ENCODE results near the gene ADAP1.
"Not testable (repeated sequence)": the region's sequence is repeated elsewhere in the genome, so short reads cannot be mapped to it uniquely, and the experiment has no call there.

ADAP1 gene

DNA sequence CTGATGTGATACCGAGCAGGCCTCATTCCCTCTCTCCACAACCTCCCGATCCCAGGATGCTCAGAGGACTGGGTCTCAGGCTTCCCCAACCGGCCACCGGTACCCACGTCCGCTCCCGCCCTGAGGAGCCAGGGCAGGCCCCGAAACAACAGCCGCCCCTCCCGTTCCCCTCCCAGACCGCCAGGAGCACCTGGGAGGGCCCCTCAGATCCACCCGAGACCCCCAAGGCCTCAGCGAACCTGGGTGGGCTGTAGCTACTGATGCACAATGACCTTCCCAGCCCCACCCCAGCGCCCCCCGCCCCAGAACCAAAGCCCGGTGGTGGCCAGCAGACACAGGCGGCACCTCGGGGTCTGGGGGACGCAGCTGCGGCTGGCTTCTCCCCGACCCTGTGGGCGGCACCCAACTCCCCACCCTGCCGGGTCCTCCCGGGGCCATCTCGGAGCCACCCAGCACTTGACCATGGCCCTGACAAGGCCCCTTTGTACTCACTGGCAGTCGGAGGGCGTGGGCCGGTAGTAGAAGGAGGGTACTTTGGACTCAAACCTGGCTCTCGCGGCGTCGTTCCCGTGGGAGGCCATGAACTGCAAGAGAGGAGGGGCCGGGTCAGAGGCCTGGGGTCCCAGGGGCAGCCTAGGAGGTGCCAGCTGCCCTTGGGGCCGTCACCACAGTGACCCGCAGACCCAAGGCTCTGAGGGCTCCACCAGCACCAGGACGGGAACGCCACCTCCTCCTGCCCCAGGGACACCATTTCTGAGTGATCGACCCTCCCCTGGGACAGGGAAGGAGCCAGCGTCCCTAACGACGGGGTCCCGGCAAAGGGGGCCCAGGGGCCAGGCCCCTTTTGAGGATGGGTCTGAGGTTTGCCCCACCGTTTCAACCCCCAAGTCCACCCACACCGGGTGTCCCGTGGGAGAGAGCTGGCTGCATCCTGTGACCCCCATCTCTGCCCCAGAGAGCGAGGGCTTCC, 28.1 kb downstream of the ADAP1 start:
- peak overlapping the region in 7 of 10 experiments; percentile 3 to 60 (median 38); a peak in 12 of 20 replicates for H3K4me3 ChIP-seq
- H3K9me3 ChIP-seq (replicated peaks in 1 of 11): no peaks in the 10 kb centered on the region
- TF ChIP-seq Cebpa-rat (IDR thresholded peaks at IDR 0.05): no peak
- H3K27ac ChIP-seq: peak overlapping the region; percentile 20 to 85 (median 80); a peak in 21 of 22 replicates
- peaks cover 0 to 27% (median 8%) of the 10 kb centered on the region in 11 experiments; a peak in 9 of 22 replicates for H3K36me3 ChIP-seq
- no peaks in the 10 kb centered on the region for H3K27me3 ChIP-seq
- peaks cover 93 to 98% (median 95%) of the 10 kb centered on the region in 10 experiments for H3K4me1 ChIP-seq
- H4K20me1 ChIP-seq: peaks cover 0 to 7% (median 0%) of the 10 kb centered on the region in 11 experiments; a peak in 2 of 22 replicates
- peak overlapping the region; percentile 85 to 100 (median 96) for H3K4me2 ChIP-seq
- H3K9ac ChIP-seq: peak overlapping the region; percentile 51 to 76 (median 73); a peak in 20 of 22 replicates

DNA sequence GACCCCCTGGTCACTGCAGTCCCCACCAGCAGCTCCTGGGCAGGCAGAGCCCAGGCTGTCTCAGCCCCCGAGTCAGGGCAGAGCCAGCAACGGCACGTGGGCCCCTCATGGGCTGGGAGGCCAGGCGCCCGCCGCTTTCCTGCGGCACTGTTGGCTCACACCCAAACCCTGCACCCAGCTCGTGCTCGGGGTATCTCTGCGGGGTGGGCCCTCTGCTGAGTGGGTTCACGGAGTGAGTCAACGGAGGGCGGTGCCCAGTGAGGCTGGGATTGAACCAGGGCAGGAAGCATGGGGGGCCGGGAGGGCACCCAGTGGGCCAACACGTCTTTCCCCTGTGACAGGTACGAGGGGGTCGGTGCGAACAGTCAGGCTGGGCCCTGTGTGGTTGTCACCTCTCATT, 28.9 kb downstream of the ADAP1 start:
- Histone ChIP-seq H3K27me3 (no peaks in the 10 kb centered on the region), H3K27ac (peak overlapping the region; percentile 2 to 85 (median 80); a peak in 21 of 22 replicates), H3K36me3 (peaks cover 0 to 35% (median 9%) of the 10 kb centered on the region in 11 experiments; a peak in 10 of 22 replicates), H3K4me3 (peak overlapping the region in 4 of 10 experiments; percentile 30 to 60 (median 42); a peak in 7 of 20 replicates), H3K4me1 (peaks cover 94 to 98% (median 96%) of the 10 kb centered on the region in 10 experiments), H3K4me2 (peak overlapping the region; percentile 85 to 100 (median 96)), H3K9me3 (replicated peaks in 1 of 11) (no peaks in the 10 kb centered on the region), H4K20me1 (peaks cover 0 to 7% (median 0%) of the 10 kb centered on the region in 11 experiments; a peak in 2 of 22 replicates), H3K9ac (peak overlapping the region; percentile 49 to 76 (median 70); a peak in 19 of 22 replicates)
- no peak for TF ChIP-seq Cebpa-rat (IDR thresholded peaks at IDR 0.05)

DNA sequence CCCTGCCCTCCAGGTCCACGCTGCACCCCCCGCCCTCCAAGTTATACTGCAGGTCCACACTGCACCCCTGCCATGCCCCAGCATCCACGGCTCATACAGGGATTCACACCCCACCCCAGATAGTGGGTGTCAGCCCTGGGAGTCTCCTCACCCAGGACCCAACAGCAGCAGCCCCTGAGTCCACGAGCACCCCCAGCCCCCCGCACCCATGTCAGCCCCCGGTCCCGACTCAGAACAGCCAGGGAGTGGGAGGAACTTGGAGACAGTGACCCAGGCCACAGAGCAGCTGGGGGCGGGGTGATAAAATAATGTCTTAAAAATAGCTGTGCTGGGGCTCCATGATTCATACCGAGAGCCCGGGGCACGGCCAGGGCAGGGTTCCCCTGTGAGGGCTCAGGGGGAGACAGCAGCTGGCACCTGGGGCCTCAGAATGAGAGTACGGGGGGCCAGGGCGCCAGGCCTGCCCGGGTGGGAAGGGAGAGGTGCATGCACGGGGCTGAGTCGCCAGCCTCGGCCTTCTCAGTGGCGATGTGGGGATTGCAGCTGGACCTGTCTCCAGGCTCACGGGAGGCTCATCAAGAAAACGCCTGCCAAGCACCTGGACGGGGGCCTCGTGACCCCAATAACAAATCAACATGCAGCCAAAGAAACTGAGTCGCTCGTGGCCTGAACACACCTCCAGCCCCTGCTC, 29.8 kb downstream of the ADAP1 start:
- Histone ChIP-seq H3K9ac (peak overlapping the region; percentile 42 to 76 (median 70); a peak in 21 of 22 replicates), H3K27ac (peak overlapping the region in 10 of 11 experiments; percentile 41 to 85 (median 80); a peak in 19 of 22 replicates), H3K4me2 (peak overlapping the region; percentile 85 to 100 (median 96)), H4K20me1 (peaks cover 0 to 7% (median 0%) of the 10 kb centered on the region in 11 experiments; a peak in 2 of 22 replicates), H3K4me3 (peak overlapping the region in 9 of 10 experiments; percentile 18 to 61 (median 41); a peak in 14 of 20 replicates), H3K27me3 (no peaks in the 10 kb centered on the region), H3K9me3 (replicated peaks in 1 of 11) (no peaks in the 10 kb centered on the region), H3K36me3 (peaks cover 0 to 37% (median 9%) of the 10 kb centered on the region in 11 experiments; a peak in 10 of 22 replicates), H3K4me1 (peaks cover 88 to 98% (median 94%) of the 10 kb centered on the region in 10 experiments)
- TF ChIP-seq Cebpa-rat (IDR thresholded peaks at IDR 0.05): no peak

DNA sequence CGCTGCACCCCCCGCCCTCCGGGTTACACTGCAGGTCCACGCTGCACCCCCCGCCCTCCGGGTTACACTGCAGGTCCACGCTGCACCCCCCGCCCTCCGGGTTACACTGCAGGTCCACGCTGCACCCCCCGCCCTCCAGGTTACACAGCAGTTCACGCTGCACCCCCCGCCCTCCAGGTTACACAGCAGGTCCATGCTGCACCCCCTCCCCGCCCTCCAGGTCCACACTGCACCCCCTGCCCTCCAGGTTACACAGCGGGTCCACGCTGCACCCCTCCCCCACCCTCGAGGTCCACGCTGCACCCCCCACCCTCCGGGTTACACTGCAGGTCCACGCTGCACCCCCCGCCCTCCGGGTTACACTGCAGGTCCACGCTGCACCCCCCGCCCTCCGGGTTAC, 30.4 kb downstream of the ADAP1 start:
- not testable (repeated sequence) for H3K27me3 ChIP-seq; H3K9me3 ChIP-seq (replicated peaks in 1 of 11); H4K20me1 ChIP-seq
- H3K4me2 ChIP-seq: peak overlapping the region; percentile 94 to 100 (median 98)
- H3K36me3 ChIP-seq: peaks cover 0 to 34% (median 9%) of the 10 kb centered on the region in 11 experiments; a peak in 13 of 22 replicates
- H3K4me3 ChIP-seq: peak overlapping the region in 7 of 10 experiments; percentile 54 to 70 (median 59); a peak in 12 of 20 replicates
- peaks cover 83 to 95% (median 91%) of the 10 kb centered on the region in 10 experiments for H3K4me1 ChIP-seq
- H3K9ac ChIP-seq: peak overlapping the region in 9 of 11 experiments; percentile 69 to 81 (median 79); a peak in 13 of 22 replicates
- peak overlapping the region in 9 of 11 experiments; percentile 80 to 90 (median 85); a peak in 17 of 22 replicates for H3K27ac ChIP-seq

DNA sequence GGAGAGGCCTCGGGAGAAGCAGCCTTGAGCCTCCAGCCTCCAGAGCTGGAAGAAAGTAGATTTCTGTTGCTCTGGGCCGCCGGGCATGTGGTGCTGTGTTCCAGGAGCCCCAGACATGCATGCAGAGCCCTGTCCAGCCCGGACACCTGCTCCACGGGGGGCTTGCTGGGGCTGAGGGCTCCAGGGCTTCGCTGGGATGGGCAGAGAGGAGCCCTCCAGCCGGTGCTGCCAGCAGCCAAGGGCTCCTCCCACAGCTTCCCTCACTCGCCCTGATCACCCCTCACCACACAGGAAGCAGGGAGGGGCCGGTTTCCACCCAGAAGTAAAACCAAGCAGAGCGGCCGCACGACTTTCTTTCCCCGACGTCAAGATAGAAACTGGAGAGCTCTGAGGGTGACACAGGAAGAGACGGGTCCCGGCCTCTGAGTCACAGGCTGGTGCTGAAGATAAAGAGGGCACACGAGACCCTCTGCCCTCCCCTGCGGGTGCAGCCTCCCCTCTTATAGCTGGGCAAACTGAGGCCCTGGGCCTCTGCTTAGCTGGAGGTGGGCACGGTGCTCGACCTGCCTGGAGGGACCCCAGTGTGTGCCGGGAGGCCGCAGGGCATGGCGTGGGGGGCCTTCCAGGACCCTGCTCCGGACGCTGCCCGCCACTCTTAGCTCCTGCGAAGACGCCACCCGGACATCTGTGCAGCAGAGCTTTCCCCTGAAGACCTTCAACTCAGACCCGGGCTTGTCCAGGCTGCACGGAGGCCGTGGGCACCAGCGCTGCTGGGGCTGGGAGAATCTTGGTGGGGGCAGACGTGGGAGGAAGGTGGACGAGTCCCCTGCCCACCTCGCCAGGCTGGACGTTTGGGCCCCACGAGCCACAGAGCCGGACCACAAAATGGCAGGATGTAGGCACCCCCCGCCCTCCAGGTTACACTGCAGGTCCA, 31.1 kb downstream of the ADAP1 start:
- Histone ChIP-seq H3K9ac (peak overlapping the region; percentile 66 to 81 (median 77)), H3K4me1 (peaks cover 83 to 95% (median 91%) of the 10 kb centered on the region in 10 experiments), H3K4me3 (peak overlapping the region; percentile 31 to 70 (median 54); a peak in 18 of 20 replicates), H3K27me3 (no peaks in the 10 kb centered on the region), H3K36me3 (peaks cover 1 to 37% (median 8%) of the 10 kb centered on the region in 11 experiments; a peak in 16 of 22 replicates), H3K9me3 (replicated peaks in 1 of 11) (no peaks in the 10 kb centered on the region), H3K27ac (peak overlapping the region; percentile 59 to 90 (median 83); a peak in 21 of 22 replicates), H3K4me2 (peak overlapping the region; percentile 92 to 100 (median 97)), H4K20me1 (peaks cover 0 to 7% (median 0%) of the 10 kb centered on the region in 11 experiments; a peak in 4 of 22 replicates)
- no peak for TF ChIP-seq Cebpa-rat (IDR thresholded peaks at IDR 0.05)

DNA sequence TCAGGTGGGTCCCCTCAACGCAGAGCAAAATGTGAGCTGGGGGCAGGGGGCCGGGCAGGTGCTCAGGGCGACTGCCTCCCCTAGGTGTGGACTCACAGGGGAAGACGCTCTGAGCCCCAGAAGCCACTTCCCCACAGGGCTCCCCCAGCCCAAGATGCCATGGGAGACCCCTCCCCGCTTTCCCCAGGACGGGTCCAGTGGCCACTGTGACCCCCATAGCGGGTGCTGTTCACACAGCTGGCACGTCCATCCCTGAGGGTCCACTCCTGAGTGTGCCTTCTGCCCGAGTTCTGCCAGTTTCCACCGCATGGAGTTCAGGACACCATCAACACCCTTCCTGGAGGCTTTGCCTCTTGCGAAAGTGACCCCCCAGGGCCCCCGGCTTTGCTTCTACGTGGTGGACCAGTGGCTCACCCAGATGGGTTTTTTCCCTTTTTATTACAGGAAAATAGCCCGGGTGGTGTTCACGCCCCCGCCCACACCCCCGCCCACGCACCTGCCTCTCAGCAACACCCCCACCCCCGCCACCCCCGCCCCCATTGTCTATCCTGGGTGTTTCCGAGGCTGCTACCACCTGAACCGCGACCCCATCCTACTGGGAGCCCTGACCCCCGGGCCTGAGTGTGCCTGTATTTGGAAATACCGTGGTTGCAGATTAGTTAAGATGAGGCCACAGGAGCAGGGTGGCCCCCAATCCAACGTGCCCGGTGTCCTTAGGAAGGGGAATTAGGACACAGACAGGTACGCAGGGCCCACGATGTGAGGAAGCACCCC, 32.0 kb downstream of the ADAP1 start:
- Histone ChIP-seq H3K27me3 (no peaks in the 10 kb centered on the region), H3K4me3 (peak overlapping the region; percentile 21 to 70 (median 50); a peak in 17 of 20 replicates), H3K9me3 (replicated peaks in 1 of 11) (no peaks in the 10 kb centered on the region), H3K9ac (peak overlapping the region; percentile 51 to 81 (median 77); a peak in 21 of 22 replicates), H4K20me1 (peaks cover 0 to 9% (median 0%) of the 10 kb centered on the region in 11 experiments; a peak in 2 of 22 replicates), H3K36me3 (peaks cover 0 to 37% (median 12%) of the 10 kb centered on the region in 11 experiments; a peak in 17 of 22 replicates), H3K4me2 (peak overlapping the region; percentile 92 to 100 (median 97)), H3K4me1 (peaks cover 76 to 95% (median 90%) of the 10 kb centered on the region in 10 experiments), H3K27ac (peak overlapping the region; percentile 37 to 90 (median 83))
- no peak for TF ChIP-seq Cebpa-rat (IDR thresholded peaks at IDR 0.05)

All from BLaER1 treated with 17β-estradiol and CSF1 and Interleukin-3, amounts not matched to agents 10 nM and 100 nM (cell line).